GM23338 (cell line): ENCODE results near the gene DMD. TPM values are rescaled to one million over a fixed set of nuclear protein-coding genes. Genes with fewer than 3 reads are reported as not detected.

ENCODE experiments used
- ATAC-seq: fragments of 200-7000 bp; cut with Tn5 transposase; 3 replicates; pipeline ENCODE4 v1.9.1; 2020
- DNase-seq: peaks from one replicate; pipeline ENCODE4 v3.0.0-alpha.2; 2015; ENCODE audit warnings: low spot score
- H2AFZ ChIP-seq: fragments of 200-600 bp; sonication (generic); 2 replicates; pipeline ENCODE4 v1.8.0; 2016; ENCODE audit warnings: antibody characterized with exemption, mild to moderate bottlenecking, moderate library complexity
- H3F3A ChIP-seq: fragments of 200-600 bp; sonication (generic); replicated peaks from 2 replicates; pipeline ENCODE4 v1.8.0; 2017; ENCODE audit warnings: antibody characterized with exemption, mixed run types, low read depth
- H3K27ac ChIP-seq: fragments of 200-600 bp; sonication (generic); 2 replicates; pipeline ENCODE4 v1.6.1; 2016; ENCODE audit warnings: low read depth
- H3K27me3 ChIP-seq: fragments of 200-600 bp; sonication (generic); 2 replicates; pipeline ENCODE4 v1.8.0; 2016; ENCODE audit warnings: mild to moderate bottlenecking, mixed run types, moderate library complexity; ENCODE audit not compliant: insufficient read depth
- H3K36me3 ChIP-seq: fragments of 200-600 bp; sonication (generic); 2 replicates; pipeline ENCODE4 v1.8.0; 2016; ENCODE audit warnings: mild to moderate bottlenecking; ENCODE audit not compliant: insufficient read depth
- H3K4me1 ChIP-seq: fragments of 200-600 bp; sonication (generic); 2 replicates; pipeline ENCODE4 v1.8.0; 2016; ENCODE audit warnings: mild to moderate bottlenecking, moderate library complexity; ENCODE audit not compliant: insufficient read depth
- H3K4me2 ChIP-seq: fragments of 200-600 bp; sonication (generic); 2 replicates; pipeline ENCODE4 v1.7.1; 2017; ENCODE audit warnings: mixed run types
- H3K4me3 ChIP-seq: fragments of 200-600 bp; sonication (generic); 2 replicates; pipeline ENCODE4 v1.6.1; 2016; ENCODE audit warnings: mixed run types
- H3K79me2 ChIP-seq: fragments of 200-600 bp; sonication (generic); replicated peaks from 2 replicates; pipeline ENCODE4 v1.8.0; 2017; ENCODE audit warnings: mild to moderate bottlenecking; ENCODE audit not compliant: insufficient read depth
- H3K9me2 ChIP-seq: fragments of 200-600 bp; sonication (generic); 2 replicates; pipeline ENCODE4 v1.8.0; 2017; ENCODE audit not compliant: insufficient read depth
- H4K20me1 ChIP-seq: fragments of 200-600 bp; sonication (generic); replicated peaks from 2 replicates; pipeline ENCODE4 v1.8.0; 2017; ENCODE audit warnings: mild to moderate bottlenecking; ENCODE audit not compliant: insufficient read depth
- H3K27ac Mint-ChIP-seq: 2 replicates; pipeline ENCODE4 v1.8.0; 2020; ENCODE audit warnings: inconsistent platforms, mild to moderate bottlenecking, moderate library complexity, mixed read lengths
- H3K27me3 Mint-ChIP-seq: 3 replicates; pipeline ENCODE4 v1.8.0; 2022; ENCODE audit warnings: low read depth, mild to moderate bottlenecking, moderate library complexity, mixed read lengths, inconsistent platforms; ENCODE audit not compliant: insufficient read depth, poor library complexity
- H3K36me3 Mint-ChIP-seq: 3 replicates; pipeline ENCODE4 v1.8.0; 2021; ENCODE audit warnings: low read depth, mild to moderate bottlenecking, inconsistent platforms, moderate library complexity, mixed read lengths
- H3K4me1 Mint-ChIP-seq: 3 replicates; pipeline ENCODE4 v1.8.0; 2020; ENCODE audit warnings: mild to moderate bottlenecking, inconsistent platforms, mixed read lengths
- H3K4me3 Mint-ChIP-seq: 3 replicates; pipeline ENCODE4 v1.8.0; 2021; ENCODE audit warnings: moderate library complexity, mild to moderate bottlenecking, inconsistent platforms, mixed read lengths
- H3K9me3 Mint-ChIP-seq: 3 replicates; pipeline ENCODE4 v1.8.0; 2020; ENCODE audit warnings: moderate library complexity, mild to moderate bottlenecking, inconsistent platforms, mixed read lengths
- CREB1 ChIP-seq: fragments of 250-450 bp; sonication (Bioruptor Pico); IDR thresholded peaks from 2 replicates; pipeline ENCODE4 v1.5.0; 2020; ENCODE audit warnings: low read depth, mild to moderate bottlenecking, moderate library complexity
- CTCF ChIP-seq, 2 experiments: fragments of 200-600 bp in 1 of 2; sonication (generic) in 1 of 2; conservative IDR thresholded peaks; 2 replicates each; pipeline versions ENCODE4 v1.5.1 to v1.6.1; 2016 to 2017; ENCODE audit warnings: antibody characterized with exemption in 2 of 2, low read depth in 2 of 2, mild to moderate bottlenecking in 2 of 2, moderate library complexity in 1 of 2
- EZH2 ChIP-seq: fragments of 200-600 bp; sonication (generic); IDR thresholded peaks from one replicate; pipeline ENCODE4 v1.8.0; 2017; ENCODE audit warnings: antibody characterized with exemption, mild to moderate bottlenecking, low read depth; ENCODE audit not compliant: unreplicated experiment
- EZH2phosphoT487 ChIP-seq: fragments of 200-600 bp; sonication (generic); IDR thresholded peaks from one replicate; pipeline ENCODE4 v1.8.1; 2018; ENCODE audit warnings: antibody characterized with exemption; ENCODE audit not compliant: unreplicated experiment
- JUNB ChIP-seq: IDR thresholded peaks from one replicate; pipeline ENCODE4 v1.6.1; 2016; ENCODE audit warnings: antibody characterized with exemption; ENCODE audit not compliant: unreplicated experiment
- NANOG ChIP-seq: IDR thresholded peaks from 2 replicates; pipeline ENCODE4 v1.6.1; 2016; ENCODE audit warnings: antibody characterized with exemption, borderline replicate concordance
- STAT1 ChIP-seq: IDR thresholded peaks from one replicate; pipeline ENCODE4 v1.6.1; 2016; ENCODE audit warnings: antibody characterized with exemption; ENCODE audit not compliant: unreplicated experiment
- ZNF114 ChIP-seq: fragments of 250-450 bp; sonication (Bioruptor Pico); IDR thresholded peaks from 2 replicates; pipeline ENCODE4 v1.5.0; 2020; ENCODE audit warnings: mild to moderate bottlenecking, moderate library complexity
- ZNF331 ChIP-seq: fragments of 250-450 bp; sonication (Bioruptor Pico); IDR thresholded peaks from 2 replicates; pipeline ENCODE4 v1.5.0; 2020; ENCODE audit warnings: low read depth, mild to moderate bottlenecking, moderate library complexity
- polyA plus RNA-seq: library from polyadenylated mRNA; unstranded; fragments of >200 nt; fragmentation: Nextera tagmentation; extraction: Ambion mirVana; gene quantifications from 2 replicates; pipeline ENCODE4 v1.2.1, GENCODE V29; 2016
- total RNA-seq: library from RNA; depleted of rRNA; stranded (reverse); fragments of >200 nt; shearing (Covaris generic); gene quantifications from 2 replicates; pipeline ENCODE4 v1.2.3, GENCODE V29; 2014
- TF ChIP-seq, protein P1 (sequence below): IDR thresholded peaks from one replicate; pipeline ENCODE4 v1.6.1; 2018; ENCODE audit warnings: antibody characterized with exemption; ENCODE audit not compliant: unreplicated experiment
- TF ChIP-seq, protein P2 (sequence below): IDR thresholded peaks from 2 replicates; pipeline ENCODE4 v1.6.1; 2016; ENCODE audit warnings: antibody characterized with exemption

DMD gene
- total and polyA plus RNA-seq, 2 experiments from 2014 or later: 4.5 to 7.6 TPM

- TF ChIP-seq ZNF331 (CRISPR knock-in tag) (no peak), STAT1 (no peak), JUNB (no peak)
- H3K36me3 Mint-ChIP-seq: no peaks in the 10 kb centered on the region
- H3K9me3 Mint-ChIP-seq: no peaks in the 10 kb centered on the region; the same call in 2 of the 3 replicates
- H3K9me2 ChIP-seq: no peaks in the 10 kb centered on the region
- H3K4me3 ChIP-seq: no peak overlapping the region
- H2AFZ ChIP-seq: no peak overlapping the region
- no peak overlapping the region for H3K4me3 Mint-ChIP-seq
- H3K36me3 ChIP-seq: no peaks in the 10 kb centered on the region
- no peaks in the 10 kb centered on the region for H3K27me3 ChIP-seq
- no peak overlapping the region for H3K27ac Mint-ChIP-seq
- peaks cover 2% of the 10 kb centered on the region for H3K27me3 Mint-ChIP-seq
- no peaks in the 10 kb centered on the region for H3F3A ChIP-seq
- no peak for DNase-seq
- peaks cover 11% of the 10 kb centered on the region; the same call in 1 of the 2 replicates for H3K4me1 ChIP-seq
- no peaks in the 10 kb centered on the region for H3K79me2 ChIP-seq
- no peak overlapping the region for H3K27ac ChIP-seq
- ATAC-seq: no peak
- H3K4me1 Mint-ChIP-seq: peaks cover 12% of the 10 kb centered on the region
- no peak overlapping the region for H3K4me2 ChIP-seq
- no peaks in the 10 kb centered on the region for H4K20me1 ChIP-seq
These were observed 422.4 kb downstream of the DMD start for GRCh38 chrX:32788936-32789335.

GRCh38 chrX:32780109-32780508 lies 431.2 kb downstream of the DMD start:
- Histone ChIP-seq H2AFZ (no peak overlapping the region), H3K9me2 (no peaks in the 10 kb centered on the region), H3K27me3 (no peaks in the 10 kb centered on the region), H3K4me1 (peaks cover 14% of the 10 kb centered on the region; the same call in 1 of the 2 replicates), H3K4me2 (no peak overlapping the region), H3K79me2 (no peaks in the 10 kb centered on the region), H3F3A (no peaks in the 10 kb centered on the region), H3K36me3 (no peaks in the 10 kb centered on the region), H4K20me1 (no peaks in the 10 kb centered on the region), H3K4me3 (no peak overlapping the region), H3K27ac (no peak overlapping the region)
- Mint-ChIP-seq H3K4me3 (no peak overlapping the region), H3K36me3 (peaks cover 7% of the 10 kb centered on the region; the same call in 2 of the 3 replicates), H3K9me3 (peaks cover 12% of the 10 kb centered on the region; the same call in 2 of the 3 replicates), H3K4me1 (peaks cover 8% of the 10 kb centered on the region; the same call in 2 of the 3 replicates), H3K27me3 (peaks cover 1% of the 10 kb centered on the region), H3K27ac (no peak overlapping the region)
- no peak for ATAC-seq
- DNase-seq: no peak
- no peak for TF ChIP-seq CTCF (conservative IDR thresholded peaks at IDR 0.05; ENCODE audit: low read depth in 2 of 2)
- no peak for TF ChIP-seq EZH2phosphoT487
- TF ChIP-seq, protein P1, sequence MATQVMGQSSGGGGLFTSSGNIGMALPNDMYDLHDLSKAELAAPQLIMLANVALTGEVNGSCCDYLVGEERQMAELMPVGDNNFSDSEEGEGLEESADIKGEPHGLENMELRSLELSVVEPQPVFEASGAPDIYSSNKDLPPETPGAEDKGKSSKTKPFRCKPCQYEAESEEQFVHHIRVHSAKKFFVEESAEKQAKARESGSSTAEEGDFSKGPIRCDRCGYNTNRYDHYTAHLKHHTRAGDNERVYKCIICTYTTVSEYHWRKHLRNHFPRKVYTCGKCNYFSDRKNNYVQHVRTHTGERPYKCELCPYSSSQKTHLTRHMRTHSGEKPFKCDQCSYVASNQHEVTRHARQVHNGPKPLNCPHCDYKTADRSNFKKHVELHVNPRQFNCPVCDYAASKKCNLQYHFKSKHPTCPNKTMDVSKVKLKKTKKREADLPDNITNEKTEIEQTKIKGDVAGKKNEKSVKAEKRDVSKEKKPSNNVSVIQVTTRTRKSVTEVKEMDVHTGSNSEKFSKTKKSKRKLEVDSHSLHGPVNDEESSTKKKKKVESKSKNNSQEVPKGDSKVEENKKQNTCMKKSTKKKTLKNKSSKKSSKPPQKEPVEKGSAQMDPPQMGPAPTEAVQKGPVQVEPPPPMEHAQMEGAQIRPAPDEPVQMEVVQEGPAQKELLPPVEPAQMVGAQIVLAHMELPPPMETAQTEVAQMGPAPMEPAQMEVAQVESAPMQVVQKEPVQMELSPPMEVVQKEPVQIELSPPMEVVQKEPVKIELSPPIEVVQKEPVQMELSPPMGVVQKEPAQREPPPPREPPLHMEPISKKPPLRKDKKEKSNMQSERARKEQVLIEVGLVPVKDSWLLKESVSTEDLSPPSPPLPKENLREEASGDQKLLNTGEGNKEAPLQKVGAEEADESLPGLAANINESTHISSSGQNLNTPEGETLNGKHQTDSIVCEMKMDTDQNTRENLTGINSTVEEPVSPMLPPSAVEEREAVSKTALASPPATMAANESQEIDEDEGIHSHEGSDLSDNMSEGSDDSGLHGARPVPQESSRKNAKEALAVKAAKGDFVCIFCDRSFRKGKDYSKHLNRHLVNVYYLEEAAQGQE: no peak
- TF ChIP-seq, protein P2, sequence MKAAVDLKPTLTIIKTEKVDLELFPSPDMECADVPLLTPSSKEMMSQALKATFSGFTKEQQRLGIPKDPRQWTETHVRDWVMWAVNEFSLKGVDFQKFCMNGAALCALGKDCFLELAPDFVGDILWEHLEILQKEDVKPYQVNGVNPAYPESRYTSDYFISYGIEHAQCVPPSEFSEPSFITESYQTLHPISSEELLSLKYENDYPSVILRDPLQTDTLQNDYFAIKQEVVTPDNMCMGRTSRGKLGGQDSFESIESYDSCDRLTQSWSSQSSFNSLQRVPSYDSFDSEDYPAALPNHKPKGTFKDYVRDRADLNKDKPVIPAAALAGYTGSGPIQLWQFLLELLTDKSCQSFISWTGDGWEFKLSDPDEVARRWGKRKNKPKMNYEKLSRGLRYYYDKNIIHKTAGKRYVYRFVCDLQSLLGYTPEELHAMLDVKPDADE: no peak
- no peak for TF ChIP-seq EZH2
- TF ChIP-seq NANOG: no peak
- no peak for TF ChIP-seq CREB1 (CRISPR knock-in tag)
- no peak for TF ChIP-seq ZNF331 (CRISPR knock-in tag)
- no peak for TF ChIP-seq ZNF114
- no peak for TF ChIP-seq STAT1
